Stimulated activated CD4-positive, alpha-beta T cell treated with anti-CD3 and anti-CD28 coated beads, Interleukin-1b, Interleukin-23, amount 100 ng/mL, for 1 hour (primary cell): Measurements from ENCODE around the gene EXTL2.
"Not testable (repeated sequence)": the region's sequence is repeated elsewhere in the genome, so short reads cannot be mapped to it uniquely, and the experiment has no call there.

Experiments used
- DNase-seq, 2 donors: peaks; one replicate each; pipeline ENCODE4 v3.0.0-alpha.2; 2020; ENCODE audit warnings: low read depth in 2 of 2

The EXTL2 gene

DNA sequence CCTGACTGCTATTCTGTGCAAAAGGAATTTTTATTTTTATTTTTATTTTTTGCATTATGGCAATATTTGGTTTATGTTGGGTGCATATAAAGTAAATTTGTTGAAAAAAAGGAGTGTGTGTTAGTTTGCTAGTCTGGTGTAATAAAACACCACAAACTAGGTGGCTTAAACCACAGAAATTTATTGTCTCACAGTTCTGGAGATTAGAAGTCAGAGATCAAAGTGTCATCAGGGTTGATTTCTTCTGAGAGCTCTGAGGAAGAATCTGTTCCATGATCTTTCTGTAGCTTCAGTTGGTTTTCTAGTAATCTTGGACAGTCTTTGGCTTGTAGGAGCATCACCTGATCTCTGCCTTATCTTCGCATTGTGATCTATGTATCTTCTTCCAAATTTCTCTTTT, 7.7 kb upstream of the EXTL2 start:
- no peak for DNase-seq

GRCh38 chr1:100896481-100896982, 1.9 kb upstream of the EXTL2 start:
- DNase-seq: peak in 1 of 2 donors; percentile 15

DNA sequence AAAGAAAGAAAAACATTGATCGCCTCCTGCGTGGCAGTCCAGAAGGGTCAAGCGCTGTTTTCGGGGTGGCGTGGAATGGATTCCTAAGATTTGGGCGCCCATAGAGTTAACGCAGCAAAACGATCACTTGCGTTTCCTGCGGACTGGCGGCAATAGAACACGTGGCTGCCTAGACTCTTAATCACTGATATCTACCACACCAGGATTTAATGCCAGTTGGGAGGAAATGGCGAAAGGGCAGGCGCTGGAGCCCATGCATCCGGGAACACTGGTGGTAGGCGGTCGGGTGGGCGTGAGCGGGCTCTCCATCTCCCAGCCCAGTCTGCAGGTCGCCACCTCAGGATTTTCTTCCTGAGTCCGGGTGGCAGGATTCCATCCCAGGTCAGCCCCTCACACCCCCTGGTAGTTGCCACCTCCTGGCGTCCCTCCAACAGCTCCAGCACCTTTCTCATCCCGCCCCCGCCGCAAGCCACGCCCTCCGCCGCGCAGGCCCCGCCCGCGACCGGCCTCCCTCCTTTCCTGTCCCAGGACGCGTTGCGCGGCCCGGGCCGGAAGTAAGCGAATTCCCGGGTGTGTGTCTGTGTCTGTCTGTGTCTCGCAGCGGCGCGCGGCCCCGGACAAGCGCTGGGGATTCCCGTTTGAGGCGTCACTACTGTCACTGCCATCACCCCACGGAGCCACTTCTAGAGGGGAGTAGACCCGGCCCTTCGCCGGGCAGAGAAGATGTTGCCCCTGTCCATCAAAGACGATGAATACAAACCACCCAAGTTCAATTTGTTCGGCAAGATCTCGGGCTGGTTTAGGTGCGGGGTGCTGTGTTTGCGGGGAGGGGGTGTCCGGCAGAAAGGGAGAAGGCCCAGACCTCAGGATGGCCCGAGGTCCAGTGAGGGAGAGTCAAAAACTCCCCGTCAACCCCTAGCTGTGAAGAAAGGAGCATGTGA, 1.2 kb upstream of the EXTL2 start, which contains the start of gene SLC30A7:
Gene SLC30A7, plus strand, starts transcription at position 551 of the 941 bp plus-strand sequence. Its CDS starts 173 bp downstream, at position 724.
- DNase-seq: peak; percentile 92 to 99

- no peak for DNase-seq
Observed at GRCh38 chr1:100893718-100894117, 924 bp downstream of the EXTL2 start.

DNA sequence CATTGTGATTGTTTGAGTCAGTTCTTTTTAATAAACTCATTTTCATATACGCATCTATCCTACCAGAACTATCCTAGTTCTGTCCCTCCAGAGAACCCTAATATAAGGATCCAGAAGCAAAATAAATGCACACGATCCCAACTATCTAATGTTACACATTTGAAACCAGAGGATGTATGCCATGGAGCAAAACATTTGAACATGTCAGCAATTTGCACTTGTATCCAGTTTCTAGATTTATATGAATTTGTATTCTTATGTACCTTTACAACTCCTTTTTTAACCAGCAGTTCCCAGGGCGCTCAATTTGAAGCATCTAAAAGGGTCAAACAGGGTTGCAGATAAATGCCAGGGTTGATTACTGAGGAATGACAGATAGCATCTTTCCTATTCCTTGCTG, 2.1 kb downstream of the EXTL2 start:
- no peak for DNase-seq

GRCh38 chr1:100891380-100891779, 3.3 kb downstream of the EXTL2 start:
- no peak for DNase-seq

DNA sequence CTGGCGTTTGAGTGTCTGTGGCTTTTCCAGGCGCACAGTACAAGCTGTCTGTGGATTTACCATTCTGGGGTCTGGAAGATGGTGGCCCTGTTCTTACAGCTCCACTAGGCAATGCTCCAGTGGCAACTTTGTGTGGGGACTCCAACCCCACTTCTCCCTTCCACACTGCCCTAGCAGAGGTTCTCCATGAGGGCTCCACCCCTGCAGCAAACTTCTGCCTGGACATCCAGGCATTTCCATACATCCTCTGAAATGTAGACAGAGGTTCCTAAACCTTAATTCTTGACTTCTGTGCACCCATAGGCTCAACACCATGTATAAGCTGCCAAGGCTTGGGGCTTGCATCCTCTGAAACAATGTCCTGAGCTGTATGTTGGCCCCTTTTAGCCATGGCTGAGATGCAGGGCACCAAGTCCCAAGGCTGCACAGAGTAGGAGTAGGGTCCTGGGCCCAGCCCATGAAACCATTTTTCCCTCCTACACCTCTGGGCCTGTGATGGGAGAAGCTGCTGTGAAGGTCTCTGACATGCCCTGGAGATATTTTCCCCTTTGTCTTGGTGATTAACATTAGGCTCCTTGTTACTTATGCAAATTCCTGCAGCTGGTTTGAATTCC, 4.7 kb downstream of the EXTL2 start:
- not testable (repeated sequence) for DNase-seq

GRCh38 chr1:100889007-100889406, 5.6 kb downstream of the EXTL2 start:
- DNase-seq: not testable (repeated sequence)

- DNase-seq: no peak
Observed at GRCh38 chr1:100883963-100884362, 10.7 kb downstream of the EXTL2 start.

DNA sequence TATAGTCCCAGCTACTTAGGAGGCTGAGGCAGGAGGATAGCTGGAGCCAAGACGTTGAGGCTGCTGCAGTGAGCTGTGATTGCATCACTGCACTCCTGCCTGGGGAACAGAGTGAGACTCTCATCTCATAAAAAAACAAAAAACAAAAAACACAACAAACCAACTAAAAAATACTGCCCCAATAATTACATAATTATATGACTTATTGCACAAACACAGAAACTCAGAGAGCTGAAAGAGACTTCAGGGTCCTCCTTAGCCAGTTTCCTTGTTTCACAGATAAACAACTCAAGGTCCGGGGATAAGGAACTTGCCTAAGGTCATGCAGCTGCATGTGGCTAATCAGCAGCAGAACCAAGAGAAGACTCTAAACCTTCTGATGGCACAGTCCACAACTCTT, 11.9 kb downstream of the EXTL2 start:
- DNase-seq: no peak

DNA sequence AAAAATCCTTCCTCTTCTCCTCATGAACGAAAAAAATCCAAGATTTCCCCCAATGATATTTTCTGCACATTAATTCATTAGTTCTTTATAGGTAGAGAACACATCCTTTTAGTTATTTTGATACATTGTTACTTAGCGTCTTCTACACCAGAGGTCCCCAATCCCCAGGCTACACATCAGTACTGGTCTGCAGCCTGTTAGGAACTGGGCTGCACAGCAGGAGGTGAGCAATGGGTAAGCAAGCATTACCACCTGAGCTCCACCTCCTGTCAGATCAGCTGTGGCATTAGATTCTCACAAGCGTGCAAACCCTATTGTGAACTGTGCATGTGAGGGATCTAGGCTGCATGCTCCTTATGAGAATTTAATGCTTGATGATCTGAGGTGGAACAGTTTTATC, 13.0 kb downstream of the EXTL2 start:
- no peak for DNase-seq

- DNase-seq: no peak
Observed at GRCh38 chr1:100879422-100879821, 15.2 kb downstream of the EXTL2 start.

DNA sequence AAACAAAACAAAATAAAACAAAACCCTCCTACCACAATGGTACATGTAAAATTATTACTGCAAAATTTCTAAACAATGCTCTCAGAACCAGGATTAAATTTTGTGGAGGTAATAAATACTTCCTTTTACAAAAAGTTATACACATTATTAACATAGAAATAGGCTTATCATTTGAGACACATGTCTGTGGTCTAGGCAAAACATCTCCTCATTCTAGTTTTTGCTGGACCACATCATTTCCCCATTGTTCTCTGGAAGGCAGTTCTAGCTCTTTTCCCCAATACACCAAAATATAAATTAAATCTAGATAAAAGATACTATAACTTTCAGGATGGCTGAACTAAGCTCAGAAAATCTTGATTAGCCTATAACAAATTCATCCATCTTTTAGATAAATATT, 18.4 kb downstream of the EXTL2 start:
- no peak for DNase-seq

DNA sequence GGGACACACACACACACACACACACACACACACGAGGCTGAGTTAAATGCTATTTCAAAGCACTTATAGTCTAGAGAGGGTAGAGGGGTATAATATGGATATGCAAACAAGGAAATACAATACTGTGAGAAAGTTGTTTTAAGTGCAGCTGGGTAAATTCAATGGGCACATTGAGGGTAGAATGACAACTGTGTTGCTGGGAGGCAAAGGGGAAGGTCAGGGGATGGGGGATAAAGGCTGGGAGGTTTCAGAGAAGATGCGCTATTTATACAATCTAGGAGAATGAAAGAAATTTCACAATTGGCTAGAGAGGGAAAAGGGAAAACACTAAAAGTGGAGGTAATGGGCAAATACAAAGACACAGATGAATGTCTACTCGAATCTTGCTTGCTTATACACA, 19.4 kb downstream of the EXTL2 start:
- no peak for DNase-seq

- no peak for DNase-seq
Observed at GRCh38 chr1:100874433-100874832, 20.2 kb downstream of the EXTL2 start.

DNA sequence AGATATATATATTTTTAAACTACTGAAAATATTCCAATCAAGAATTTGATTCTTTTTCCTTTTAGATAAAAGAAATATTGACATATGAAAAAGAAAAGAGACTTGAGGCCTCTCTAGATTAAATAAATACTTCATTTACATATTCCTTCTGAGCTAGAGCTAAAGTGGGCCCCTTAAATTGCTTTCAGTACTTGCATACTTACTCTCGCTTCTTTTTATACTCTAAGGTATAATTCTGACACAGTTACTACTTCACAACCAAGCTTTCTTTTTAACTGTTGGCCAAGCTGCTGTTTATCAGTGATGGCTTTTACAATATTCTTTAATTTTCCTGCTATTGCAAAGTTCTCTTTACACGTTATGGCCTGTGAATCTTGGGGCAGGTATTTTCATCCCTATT, 24.6 kb downstream of the EXTL2 start:
- no peak for DNase-seq

DNA sequence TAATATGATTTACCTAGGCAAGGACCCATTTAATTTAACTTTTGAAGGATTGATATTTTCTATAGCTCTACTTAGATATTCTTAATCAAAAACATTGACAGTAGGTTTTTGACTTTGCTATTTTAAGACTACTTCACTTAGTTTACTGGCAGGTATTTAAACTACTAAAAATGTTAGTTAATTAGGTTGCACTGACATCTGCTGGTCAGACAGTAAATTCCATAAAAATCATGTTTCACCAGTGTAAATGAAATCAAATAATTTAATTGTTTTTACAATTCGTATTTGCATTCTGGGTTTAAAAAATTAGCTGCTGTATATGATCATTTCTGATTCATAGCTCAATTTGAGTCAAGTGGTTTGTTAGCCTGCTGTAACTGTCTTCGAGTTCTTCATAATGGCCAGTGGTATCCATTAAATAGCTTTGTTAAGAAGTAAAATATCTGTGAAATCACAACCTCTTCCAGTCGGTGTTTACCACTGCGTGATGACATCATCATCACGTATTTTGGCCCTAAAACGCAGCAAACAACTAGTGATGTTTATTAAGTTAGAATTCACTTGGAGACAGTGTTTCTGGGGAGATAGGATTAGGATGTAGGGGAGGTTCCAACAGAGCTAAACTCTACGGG, 26.2 kb downstream of the EXTL2 start:
- DNase-seq: no peak

GRCh38 chr1:100866901-100867206, 27.8 kb downstream of the EXTL2 start:
- no peak for DNase-seq

GRCh38 chr1:100866041-100866900, 28.4 kb downstream of the EXTL2 start:
- no peak for DNase-seq

- DNase-seq: no peak
Observed at GRCh38 chr1:100862591-100862990, 32.1 kb downstream of the EXTL2 start.

DNA sequence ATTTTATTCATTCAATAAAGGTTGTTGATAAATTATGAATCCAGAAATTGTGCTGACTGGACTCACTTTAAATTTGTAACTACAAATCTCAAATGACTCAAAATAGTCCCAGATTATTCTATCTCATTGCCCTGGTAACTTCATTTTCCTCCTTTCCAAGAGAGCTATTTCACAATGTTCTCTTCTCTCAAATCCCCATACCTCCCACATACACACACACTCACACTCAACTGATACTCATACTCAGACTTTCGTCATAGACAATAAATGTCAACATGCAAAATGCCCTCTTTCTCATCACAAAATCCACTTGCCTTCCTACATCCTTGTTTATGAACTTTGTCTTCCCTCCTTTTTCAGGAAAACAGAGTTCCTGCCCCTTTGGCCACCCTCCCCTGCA, 33.3 kb downstream of the EXTL2 start:
- DNase-seq: no peak
